HEK293 (cell line): ENCODE data around the gene CLDN6.

Experiments
- CTCF ChIA-PET: fragments of 350-600 bp; formaldehyde crosslinking; extraction: SDS; loops from one replicate; lab custom pipeline; 2021; ENCODE audit warnings: antibody characterized with exemption; lab: Yijun Ruan, JAX
- POLR2A ChIA-PET: fragments of 300-600 bp; formaldehyde crosslinking; extraction: SDS; loops from one replicate; lab custom pipeline; 2020; ENCODE audit warnings: antibody characterized with exemption, inconsistent platforms; lab: Yijun Ruan, JAX
- H3K27ac ChIP-seq: fragments of 200-500 bp; sonication (Bioruptor generic); 2 replicates; pipeline ENCODE4 v1.5.1; 2014; ENCODE audit warnings: low read depth, low read length, control low read depth, inconsistent platforms; ENCODE audit errors: extremely low read depth
- H3K36me3 ChIP-seq, 2 experiments: fragments of 200-500 bp in 1 of 2; sonication (Bioruptor generic) in 1 of 2; 1 replicate in 1 of 2; 2 replicates in 1 of 2; pipeline ENCODE4 v1.5.1; 2014 to 2017; ENCODE audit warnings: inconsistent platforms in 2 of 2, low read length in 2 of 2; ENCODE audit not compliant: control insufficient read depth in 2 of 2, insufficient read depth in 1 of 2
- H3K4me1 ChIP-seq: fragments of 200-500 bp; sonication (Bioruptor generic); 2 replicates; pipeline ENCODE4 v1.5.1; 2014; ENCODE audit warnings: mild to moderate bottlenecking, low read length, inconsistent platforms; ENCODE audit not compliant: control insufficient read depth, insufficient read depth
- H3K4me3 ChIP-seq: 2 replicates; pipeline ENCODE4 v1.5.1; 2011; ENCODE audit warnings: low read depth, mild to moderate bottlenecking, control low read depth, low read length, moderate library complexity
- H3K9me3 ChIP-seq: fragments of 200-500 bp; sonication (Bioruptor generic); 2 replicates; pipeline ENCODE4 v1.5.1; 2014; ENCODE audit warnings: low read depth, low read length, inconsistent platforms; ENCODE audit not compliant: control insufficient read depth, insufficient read depth
- CTCF ChIP-seq: fragments of 450-650 bp; formaldehyde crosslinking; IDR thresholded peaks from 2 replicates; pipeline ENCODE4 v1.5.1; 2016; ENCODE audit warnings: missing biosample characterization, missing genetic modification characterization
- GLI2 ChIP-seq: fragments of 450-650 bp; formaldehyde crosslinking; IDR thresholded peaks from 2 replicates; pipeline ENCODE4; 2017; ENCODE audit warnings: missing biosample characterization, missing genetic modification characterization, low read depth, borderline replicate concordance
- MZF1 ChIP-seq: fragments of 450-650 bp; formaldehyde crosslinking; IDR thresholded peaks from 2 replicates; pipeline ENCODE4 v1.5.1; 2017; ENCODE audit warnings: missing biosample characterization, missing genetic modification characterization, borderline replicate concordance
- SP2 ChIP-seq: fragments of 450-650 bp; formaldehyde crosslinking; IDR thresholded peaks from 2 replicates; pipeline ENCODE4 v1.5.1; 2016; ENCODE audit warnings: missing biosample characterization, missing genetic modification characterization
- ZBTB6 ChIP-seq: fragments of 450-650 bp; formaldehyde crosslinking; IDR thresholded peaks from 2 replicates; pipeline ENCODE4 v1.5.1; 2017; ENCODE audit warnings: missing biosample characterization, missing genetic modification characterization
- ZBTB8A ChIP-seq: fragments of 450-650 bp; formaldehyde crosslinking; IDR thresholded peaks from 2 replicates; pipeline ENCODE4 v1.5.1; 2016; ENCODE audit warnings: missing biosample characterization, missing genetic modification characterization
- ZEB2 ChIP-seq: fragments of 450-650 bp; formaldehyde crosslinking; IDR thresholded peaks from 2 replicates; pipeline ENCODE4 v1.5.1; 2016; ENCODE audit warnings: missing biosample characterization, missing genetic modification characterization
- ZFHX2 ChIP-seq: fragments of 450-650 bp; formaldehyde crosslinking; conservative IDR thresholded peaks from 2 replicates; pipeline ENCODE4 v1.5.1; 2016; ENCODE audit warnings: missing biosample characterization, missing genetic modification characterization
- ZIC2 ChIP-seq: fragments of 450-650 bp; formaldehyde crosslinking; IDR thresholded peaks from 2 replicates; pipeline ENCODE4 v1.5.1; 2016; ENCODE audit warnings: missing biosample characterization, missing genetic modification characterization
- ZNF169 ChIP-seq: fragments of 450-650 bp; formaldehyde crosslinking; IDR thresholded peaks from 2 replicates; pipeline ENCODE4 v1.5.1; 2016; ENCODE audit warnings: missing biosample characterization, missing genetic modification characterization
- ZNF239 ChIP-seq: fragments of 450-650 bp; formaldehyde crosslinking; IDR thresholded peaks from 2 replicates; pipeline ENCODE4 v1.5.1; 2016; ENCODE audit warnings: missing biosample characterization, missing genetic modification characterization
- ZNF24 ChIP-seq: fragments of 450-650 bp; formaldehyde crosslinking; IDR thresholded peaks from 2 replicates; pipeline ENCODE4 v1.5.1; 2016; ENCODE audit warnings: missing biosample characterization, missing genetic modification characterization
- ZNF274 ChIP-seq, 2 experiments: fragments of 200-500 bp in 1 of 2; fragments of 450-650 bp in 1 of 2; sonication (Bioruptor generic) in 1 of 2; formaldehyde crosslinking in 1 of 2; IDR thresholded peaks; 2 replicates each; pipeline versions ENCODE4 v1.5.1 to v1.6.1; 2014 to 2016; ENCODE audit warnings: borderline replicate concordance in 1 of 2, inconsistent platforms in 1 of 2, low read length in 1 of 2, missing biosample characterization in 1 of 2, missing genetic modification characterization in 1 of 2
- ZNF302 ChIP-seq: fragments of 450-650 bp; formaldehyde crosslinking; IDR thresholded peaks from 2 replicates; pipeline ENCODE4 v1.5.1; 2016; ENCODE audit warnings: missing biosample characterization, missing genetic modification characterization, low read depth
- ZNF561 ChIP-seq: fragments of 450-650 bp; IDR thresholded peaks from 2 replicates; pipeline ENCODE4 v1.5.1; 2018; ENCODE audit warnings: missing biosample characterization, missing genetic modification characterization, borderline replicate concordance
- ZNF600 ChIP-seq: fragments of 450-650 bp; formaldehyde crosslinking; IDR thresholded peaks from 2 replicates; pipeline ENCODE4 v1.5.1; 2016; ENCODE audit warnings: missing biosample characterization, missing genetic modification characterization
- ZNF624 ChIP-seq: fragments of 450-650 bp; formaldehyde crosslinking; IDR thresholded peaks from 2 replicates; pipeline ENCODE4 v1.5.1; 2017; ENCODE audit warnings: missing biosample characterization, missing genetic modification characterization
- ZNF654 ChIP-seq: fragments of 450-650 bp; formaldehyde crosslinking; IDR thresholded peaks from 2 replicates; pipeline ENCODE4 v1.5.1; 2016; ENCODE audit warnings: low read depth, missing biosample characterization, missing genetic modification characterization
- ZNF677 ChIP-seq: fragments of 450-650 bp; IDR thresholded peaks from 2 replicates; pipeline ENCODE4 v1.5.0; 2018; ENCODE audit warnings: missing biosample characterization, mild to moderate bottlenecking, missing genetic modification characterization, moderate library complexity
- ZSCAN5A ChIP-seq: fragments of 450-650 bp; formaldehyde crosslinking; IDR thresholded peaks from 2 replicates; pipeline ENCODE4 v1.5.1; 2016; ENCODE audit warnings: missing biosample characterization, missing genetic modification characterization
- TF ChIP-seq, protein P1 (sequence below): fragments of 450-650 bp; formaldehyde crosslinking; optimal IDR thresholded peaks from 2 replicates; pipeline ENCODE3; 2016; ENCODE audit warnings: missing biosample characterization, mild to moderate bottlenecking, missing genetic modification characterization
- TF ChIP-seq, protein P2 (sequence below): fragments of 450-650 bp; formaldehyde crosslinking; IDR thresholded peaks from 2 replicates; pipeline ENCODE4 v1.5.1; 2016; ENCODE audit warnings: missing biosample characterization, missing genetic modification characterization

CLDN6 gene

GRCh38 chr16:3020247-3020603, 2.2 kb upstream of the CLDN6 start, which contains the start of gene TNFRSF12A:
TNFRSF12A (plus strand) TSS chr16:3020368; CDS start chr16:3020398, 30 bp downstream.
- peak within 1 kb of the TSS; percentile 75 for H3K4me3 ChIP-seq
- no peaks in the 10 kb centered on the region for H3K36me3 ChIP-seq
- POLR2A ChIA-PET, result interaction anchor here (0.5 to 11.9 kb wide), 21 partner anchors 8 to 1056 kb away, joined by 3 to 247 read pairs (median 6); partner anchors contain the start of genes FLYWCH1, KREMEN2, PAQR4 and PGP
- CTCF ChIA-PET, result interaction anchor here (1.1 to 4.1 kb wide), 6 partner anchors 8 to 18 kb away, joined by 3 to 41 read pairs (median 10); no protein-coding TSS in a partner anchor
- 0 out of 2 replicates have a peak, but pooled peaks have one; percentile 28 for TF ChIP-seq CTCF (tag by site-specific recombination)
- no peak for TF ChIP-seq GLI2 (tag by site-specific recombination)
- TF ChIP-seq ZNF169 (tag by site-specific recombination), result no peak
- TF ChIP-seq ZSCAN5A, result 0 out of 2 replicates have a peak, but pooled peaks have one; percentile 42
- no peak for TF ChIP-seq ZNF624 (tag by site-specific recombination)
- no peak for TF ChIP-seq ZFHX2 (tag by site-specific recombination)
- TF ChIP-seq ZNF561, result peak; percentile 22; the same call in 1 of the 2 replicates
- peak; percentile 55; the same call in 1 of the 2 replicates for TF ChIP-seq ZBTB8A
- TF ChIP-seq MZF1 (tag by site-specific recombination), result peak; percentile 64; the same call in 1 of the 2 replicates
- peak; percentile 54; the same call in 1 of the 2 replicates for TF ChIP-seq ZNF600 (tag by site-specific recombination)
- no peak for TF ChIP-seq ZNF24 (tag by site-specific recombination)
- TF ChIP-seq, protein P1, sequence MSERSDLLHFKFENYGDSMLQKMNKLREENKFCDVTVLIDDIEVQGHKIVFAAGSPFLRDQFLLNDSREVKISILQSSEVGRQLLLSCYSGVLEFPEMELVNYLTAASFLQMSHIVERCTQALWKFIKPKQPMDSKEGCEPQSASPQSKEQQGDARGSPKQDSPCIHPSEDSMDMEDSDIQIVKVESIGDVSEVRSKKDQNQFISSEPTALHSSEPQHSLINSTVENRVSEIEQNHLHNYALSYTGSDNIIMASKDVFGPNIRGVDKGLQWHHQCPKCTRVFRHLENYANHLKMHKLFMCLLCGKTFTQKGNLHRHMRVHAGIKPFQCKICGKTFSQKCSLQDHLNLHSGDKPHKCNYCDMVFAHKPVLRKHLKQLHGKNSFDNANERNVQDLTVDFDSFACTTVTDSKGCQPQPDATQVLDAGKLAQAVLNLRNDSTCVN (tag by site-specific recombination), result peak; percentile 24
- no peak for TF ChIP-seq ZNF274 (IDR thresholded peaks at IDR 0.05; ENCODE audit: low read length)
- TF ChIP-seq ZNF274 (tag by site-specific recombination; IDR thresholded peaks at IDR 0.05; ENCODE audit: borderline replicate concordance), result no peak
- 0 out of 2 replicates have a peak, but pooled peaks have one; percentile 5 for TF ChIP-seq ZBTB6
- no peak for TF ChIP-seq ZNF239 (tag by site-specific recombination)
- TF ChIP-seq ZNF677 (tag by site-specific recombination), result 0 out of 2 replicates have a peak, but pooled peaks have one; percentile 8
- no peaks in the 10 kb centered on the region for H3K9me3 ChIP-seq
- peaks cover 21% of the 10 kb centered on the region for H3K4me1 ChIP-seq
- peak within 1 kb of the TSS; percentile 54 for H3K27ac ChIP-seq

- Histone ChIP-seq H3K27ac (no peak overlapping the region), H3K36me3 (no peaks in the 10 kb centered on the region), H3K4me3 (peak overlapping the region; percentile 33), H3K9me3 (no peaks in the 10 kb centered on the region), H3K4me1 (peaks cover 21% of the 10 kb centered on the region)
- ChIA-PET POLR2A (interaction anchor here (0.5 to 11.9 kb wide), 19 partner anchors 8 to 1055 kb away, joined by 3 to 247 read pairs (median 6); partner anchors contain the start of genes FLYWCH1, KREMEN2, PAQR4 and PKMYT1), CTCF (interaction anchor here (0.9 to 4.1 kb wide), 9 partner anchors 8 to 68 kb away, joined by 3 to 41 read pairs (median 4); no protein-coding TSS in a partner anchor)
- peak; percentile 14 for TF ChIP-seq ZEB2 (tag by site-specific recombination)
- peak; percentile 98 for TF ChIP-seq ZNF24 (tag by site-specific recombination)
- TF ChIP-seq ZIC2 (tag by site-specific recombination), result peak; percentile 73
- peak; percentile 45; the same call in 1 of the 2 replicates for TF ChIP-seq SP2 (tag by site-specific recombination)
- TF ChIP-seq ZNF302 (tag by site-specific recombination), result 0 out of 2 replicates have a peak, but pooled peaks have one; percentile 22
- peak; percentile 25 for TF ChIP-seq ZNF654
- TF ChIP-seq, protein P2, sequence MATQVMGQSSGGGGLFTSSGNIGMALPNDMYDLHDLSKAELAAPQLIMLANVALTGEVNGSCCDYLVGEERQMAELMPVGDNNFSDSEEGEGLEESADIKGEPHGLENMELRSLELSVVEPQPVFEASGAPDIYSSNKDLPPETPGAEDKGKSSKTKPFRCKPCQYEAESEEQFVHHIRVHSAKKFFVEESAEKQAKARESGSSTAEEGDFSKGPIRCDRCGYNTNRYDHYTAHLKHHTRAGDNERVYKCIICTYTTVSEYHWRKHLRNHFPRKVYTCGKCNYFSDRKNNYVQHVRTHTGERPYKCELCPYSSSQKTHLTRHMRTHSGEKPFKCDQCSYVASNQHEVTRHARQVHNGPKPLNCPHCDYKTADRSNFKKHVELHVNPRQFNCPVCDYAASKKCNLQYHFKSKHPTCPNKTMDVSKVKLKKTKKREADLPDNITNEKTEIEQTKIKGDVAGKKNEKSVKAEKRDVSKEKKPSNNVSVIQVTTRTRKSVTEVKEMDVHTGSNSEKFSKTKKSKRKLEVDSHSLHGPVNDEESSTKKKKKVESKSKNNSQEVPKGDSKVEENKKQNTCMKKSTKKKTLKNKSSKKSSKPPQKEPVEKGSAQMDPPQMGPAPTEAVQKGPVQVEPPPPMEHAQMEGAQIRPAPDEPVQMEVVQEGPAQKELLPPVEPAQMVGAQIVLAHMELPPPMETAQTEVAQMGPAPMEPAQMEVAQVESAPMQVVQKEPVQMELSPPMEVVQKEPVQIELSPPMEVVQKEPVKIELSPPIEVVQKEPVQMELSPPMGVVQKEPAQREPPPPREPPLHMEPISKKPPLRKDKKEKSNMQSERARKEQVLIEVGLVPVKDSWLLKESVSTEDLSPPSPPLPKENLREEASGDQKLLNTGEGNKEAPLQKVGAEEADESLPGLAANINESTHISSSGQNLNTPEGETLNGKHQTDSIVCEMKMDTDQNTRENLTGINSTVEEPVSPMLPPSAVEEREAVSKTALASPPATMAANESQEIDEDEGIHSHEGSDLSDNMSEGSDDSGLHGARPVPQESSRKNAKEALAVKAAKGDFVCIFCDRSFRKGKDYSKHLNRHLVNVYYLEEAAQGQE (tag by site-specific recombination), result peak; percentile 50; the same call in 1 of the 2 replicates
These were observed 1.7 kb upstream of the CLDN6 start for GRCh38 chr16:3019594-3020246.
